ENCODE results near the gene RGS6.

Gene RGS6

DNA sequence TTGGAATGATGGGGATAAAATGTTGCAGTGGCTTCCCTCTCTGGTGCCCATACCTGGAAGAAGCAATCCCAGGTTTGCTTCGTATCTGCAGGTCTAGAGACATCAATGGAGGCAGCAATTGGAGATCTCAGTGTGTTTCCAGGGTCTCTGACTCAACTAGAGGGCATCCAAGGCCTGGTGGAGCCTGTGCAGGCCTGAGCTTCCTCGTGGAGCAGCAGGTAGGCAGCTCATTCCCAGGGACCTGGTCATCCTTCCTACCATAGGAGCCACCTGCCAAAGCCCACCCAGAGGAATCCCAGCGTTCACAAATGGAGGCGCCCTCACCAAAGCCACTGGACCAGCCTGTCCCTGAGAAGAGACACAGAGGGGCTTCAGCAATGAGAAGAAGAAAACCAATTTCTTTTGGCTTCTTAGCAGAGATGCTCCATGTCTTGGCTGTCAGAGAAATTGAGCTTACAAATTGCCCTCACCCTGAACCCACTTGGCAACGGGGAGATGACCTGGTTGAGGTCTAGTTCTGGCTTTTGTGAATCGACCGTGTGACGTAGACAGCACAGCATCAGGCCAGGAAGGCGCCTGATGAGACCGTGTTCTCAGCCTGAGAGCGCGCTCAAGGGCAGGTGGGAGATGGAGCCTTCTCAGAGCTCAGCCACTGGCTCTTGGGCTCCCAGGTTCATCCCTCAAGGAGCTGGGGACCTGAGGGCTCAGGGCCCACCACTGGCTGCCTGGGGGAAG is 678.0 kb downstream of the RGS6 start:
- DNase-seq (ENCODE audit: low read depth): no peak

DNA sequence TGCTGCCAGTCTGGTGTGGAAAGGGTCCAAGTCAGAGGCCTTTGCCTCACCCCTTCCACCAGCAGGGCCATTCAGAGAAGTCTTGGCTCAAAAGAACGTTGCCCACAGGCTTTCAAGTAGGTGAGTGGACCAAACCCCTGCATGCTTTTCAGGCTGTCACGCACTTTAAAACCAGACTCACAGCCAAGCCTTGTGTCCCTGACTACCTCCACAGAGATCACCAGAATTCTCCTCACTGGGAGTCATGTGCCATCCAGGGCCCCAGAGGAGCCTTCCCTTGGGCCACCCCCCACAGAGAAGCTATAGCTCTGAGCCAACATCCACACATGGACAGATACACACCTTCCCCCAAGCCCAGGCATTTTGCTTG is 678.6 kb downstream of the RGS6 start:
- DNase-seq (ENCODE audit: low read depth): no peak

DNA sequence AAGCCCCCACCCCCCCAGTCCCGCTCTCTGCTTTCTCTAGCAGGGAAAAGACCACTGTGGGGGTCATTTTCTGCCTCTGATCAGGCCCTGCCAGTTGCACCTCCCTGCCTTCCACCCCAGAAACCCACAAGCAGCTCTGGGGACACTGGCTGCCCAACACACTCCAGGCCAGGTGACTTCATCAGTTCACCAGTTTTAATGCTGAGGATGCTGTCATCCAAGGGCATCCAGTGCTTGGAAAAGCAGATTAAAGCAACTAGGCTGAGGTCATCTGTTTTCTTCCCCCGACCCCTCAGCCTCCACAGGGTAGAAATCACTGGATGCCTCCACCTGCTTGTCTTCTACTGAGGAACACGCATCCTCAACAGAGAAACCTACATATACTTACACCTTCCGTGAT is 679.3 kb downstream of the RGS6 start:
- DNase-seq (ENCODE audit: low read depth): no peak

DNA sequence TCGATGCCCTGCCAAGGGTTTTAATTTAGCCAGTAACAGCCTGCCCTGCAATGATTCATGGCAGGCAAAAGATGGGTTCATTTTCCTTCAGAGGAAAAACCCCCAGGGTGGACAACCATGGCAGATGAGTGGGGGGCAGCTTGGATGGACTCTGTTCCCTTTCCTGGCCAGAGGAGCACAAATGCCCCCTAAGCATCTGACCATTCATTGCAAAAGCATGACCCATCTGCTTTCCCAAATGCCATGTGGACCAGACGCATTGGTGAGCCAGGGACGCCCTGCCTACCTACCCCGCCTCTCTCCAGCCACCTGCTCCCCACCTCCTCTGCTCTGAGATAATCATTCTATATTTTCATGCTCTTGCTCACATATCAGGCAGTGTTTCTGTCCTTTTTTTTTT is 679.8 kb downstream of the RGS6 start:
- no peak for DNase-seq (ENCODE audit: low read depth)

DNA sequence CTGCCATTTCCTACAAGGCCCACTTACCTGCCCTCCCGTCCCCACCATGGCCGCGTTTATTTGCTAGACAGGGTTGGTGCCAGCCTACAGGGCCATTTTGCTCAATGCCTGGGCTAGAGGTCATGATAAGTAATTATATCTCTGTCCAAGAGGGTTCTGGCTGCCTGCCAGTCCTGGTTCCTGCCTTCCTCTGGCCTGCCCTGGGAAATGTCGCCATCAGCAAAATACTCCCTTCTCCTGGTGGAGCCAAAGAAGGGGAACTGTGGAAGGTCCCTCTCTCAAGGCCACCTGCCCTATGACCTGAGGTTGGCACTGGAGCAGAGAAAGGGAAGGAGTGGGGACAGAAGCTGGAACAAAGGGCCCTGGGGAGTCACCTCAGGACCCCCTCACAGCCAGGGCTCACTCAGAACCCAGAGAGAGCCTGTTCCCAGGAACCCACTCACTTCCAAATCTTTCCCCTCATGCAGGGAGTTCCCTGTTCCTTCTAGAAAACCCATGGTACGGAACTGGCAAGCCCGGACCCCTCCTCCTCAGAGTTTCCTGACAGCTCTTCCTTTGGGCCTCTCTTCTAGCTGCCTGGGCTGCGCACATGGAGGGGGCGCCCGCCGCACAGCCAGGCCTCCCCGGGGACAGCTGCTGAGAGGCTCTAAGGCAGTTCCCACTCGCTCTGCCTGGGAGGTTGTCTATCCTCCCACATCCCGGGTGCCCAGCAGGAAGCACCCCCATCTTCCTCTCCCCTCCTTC is 681.2 kb downstream of the RGS6 start:
- DNase-seq (ENCODE audit: low read depth): no peak

DNA sequence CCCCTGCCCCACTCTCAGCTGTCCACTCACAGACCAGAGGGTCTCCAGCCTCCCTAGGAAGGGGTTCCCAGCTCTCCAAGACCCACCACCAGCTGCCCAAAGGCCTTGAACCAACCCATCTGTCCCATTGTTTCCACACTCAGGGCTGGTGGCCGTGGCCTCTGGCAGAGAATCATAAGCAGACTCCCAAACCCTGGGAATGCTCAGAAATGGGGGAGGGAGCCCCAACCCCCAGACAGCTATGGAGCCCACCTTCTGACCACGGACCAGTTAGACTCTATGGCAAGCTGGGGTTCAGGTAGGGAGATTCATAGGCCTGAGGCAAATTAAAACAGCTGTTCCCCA is 681.7 kb downstream of the RGS6 start:
- DNase-seq (ENCODE audit: low read depth): no peak

DNA sequence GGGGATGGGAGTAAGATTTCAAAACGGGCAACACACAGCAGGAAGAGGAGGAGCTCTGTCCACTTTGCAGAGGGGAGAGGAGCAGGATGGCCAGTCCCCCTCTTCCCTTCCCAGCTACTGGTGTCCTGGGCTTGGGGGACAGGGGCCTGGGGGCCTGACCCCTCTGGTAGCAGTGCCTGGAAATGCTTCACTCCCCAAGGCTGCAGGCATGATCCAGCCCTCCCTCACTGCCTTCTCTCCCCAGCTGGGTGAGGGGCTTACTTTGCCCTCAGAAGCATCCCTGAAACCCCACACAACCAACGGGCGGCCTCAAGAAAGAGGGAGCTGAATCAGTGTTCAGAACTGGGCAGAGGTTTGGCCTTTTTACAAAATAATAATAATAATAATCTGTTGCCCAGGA is 682.1 kb downstream of the RGS6 start:
- no peak for DNase-seq (ENCODE audit: low read depth)

DNA sequence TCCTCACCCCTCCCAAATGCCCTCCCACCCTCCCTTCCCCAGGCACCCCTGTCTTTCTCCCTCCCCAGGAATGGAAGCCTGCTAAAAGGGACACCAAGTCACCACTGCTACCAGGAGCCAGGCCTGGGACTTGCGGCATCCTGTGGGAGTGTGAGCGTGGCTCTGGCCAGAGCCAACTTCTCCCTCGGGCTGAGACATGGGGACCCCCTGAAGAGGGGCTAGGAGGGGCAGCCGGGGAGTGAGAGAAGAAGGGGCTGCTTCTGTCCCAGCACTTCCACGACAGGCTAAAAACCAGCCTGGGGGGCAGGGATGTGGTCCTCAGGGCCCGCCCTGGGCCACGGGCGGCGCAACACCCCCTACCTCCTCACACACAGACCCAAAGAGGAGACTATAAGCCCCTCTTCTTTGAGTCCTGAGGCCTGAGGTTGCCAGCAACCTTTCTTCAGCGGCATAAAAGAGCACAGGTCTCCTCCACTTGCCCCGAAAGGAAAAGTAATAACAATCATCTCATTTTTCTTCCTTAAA is 682.7 kb downstream of the RGS6 start:
- no peak for DNase-seq (ENCODE audit: low read depth)

DNA sequence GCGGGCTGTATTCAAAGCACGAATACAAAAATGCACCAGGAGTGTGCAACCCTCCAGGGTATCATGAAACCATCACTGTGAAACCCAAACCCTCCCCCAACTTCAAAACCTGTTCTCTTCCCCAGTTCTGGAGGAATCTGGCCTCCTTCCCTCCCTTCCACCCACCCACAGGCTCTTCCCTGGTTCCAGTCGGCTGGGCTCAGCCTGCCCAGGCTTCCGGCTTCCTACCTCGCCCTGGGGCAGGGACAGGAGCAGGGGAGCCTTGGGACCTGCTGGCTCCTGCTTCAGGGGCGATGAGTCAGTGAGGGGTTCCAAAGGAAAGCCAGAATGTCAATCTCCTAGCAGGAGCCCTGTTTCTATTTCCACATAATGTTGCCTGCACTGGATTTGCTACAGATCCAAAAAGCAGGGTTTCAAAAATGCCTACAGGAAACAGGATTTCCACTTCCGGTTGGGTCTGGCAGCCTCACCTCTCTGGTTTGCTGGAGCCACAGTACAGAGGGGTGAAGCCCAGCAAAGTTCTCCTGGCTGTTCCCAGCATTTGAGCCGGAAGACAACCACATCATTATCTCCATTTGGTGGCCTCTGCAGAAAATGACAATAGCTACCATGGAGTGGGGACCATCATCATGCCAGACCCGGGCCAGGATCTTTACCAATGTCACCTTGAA is 683.4 kb downstream of the RGS6 start:
- DNase-seq (ENCODE audit: low read depth): no peak

Data from stimulated activated CD8-positive, alpha-beta memory T cell treated with anti-CD3 and anti-CD28 coated beads, Interleukin-4, amount 100 ng/mL, for 24 hours (primary cell).